Upper lobe of left lung (tissue), 6 donors: ENCODE data around the gene EEF1E1. TPM values are rescaled to one million over a fixed set of nuclear protein-coding genes. Genes with fewer than 3 reads are reported as not detected.
A peak's percentile ranks its signal among the peaks of the same experiment; 100 is the strongest.

ENCODE experiments used
- ATAC-seq, 2 donors: fragments of 200-7000 bp; cut with Tn5 transposase; one replicate each; pipeline ENCODE4 v1.9.1; 2022; ENCODE audit warnings: mild to moderate bottlenecking in 2 of 2, moderate library complexity in 2 of 2; ENCODE audit not compliant: low FRiP score in 2 of 2
- DNase-seq, 2 donors: peaks; one replicate each; pipeline ENCODE4 v3.0.0-alpha.2; 2019 to 2020
- H3K27ac ChIP-seq, 4 donors: fragments of 200-600 bp; sonication (generic); one replicate each; pipeline ENCODE4 v1.5.1; 2016 to 2019
- H3K27me3 ChIP-seq, 4 donors: fragments of 200-600 bp; sonication (generic); one replicate each; pipeline ENCODE4 v1.5.1; 2017 to 2019
- H3K36me3 ChIP-seq, 4 donors: fragments of 200-600 bp; sonication (generic); one replicate each; pipeline ENCODE4 v1.5.1; 2016 to 2019
- H3K4me1 ChIP-seq, 4 donors: fragments of 200-600 bp; sonication (generic); one replicate each; pipeline ENCODE4 v1.5.1; 2018 to 2019
- H3K4me3 ChIP-seq, 4 donors: fragments of 200-600 bp; sonication (generic); one replicate each; pipeline ENCODE4 v1.5.1; 2017 to 2019; ENCODE audit warnings: mild to moderate bottlenecking in 2 of 4, moderate library complexity in 1 of 4
- H3K9me3 ChIP-seq, 4 donors: fragments of 200-600 bp; sonication (generic); one replicate each; pipeline ENCODE4 v1.5.1; 2018 to 2019
- EP300 ChIP-seq, 4 donors: sonication (generic); formaldehyde crosslinking; IDR thresholded peaks; one replicate each; pipeline ENCODE4 v1.5.1; 2017; ENCODE audit warnings: antibody characterized with exemption in 4 of 4, control low read depth in 2 of 4
- POLR2A ChIP-seq, 4 donors: fragments of 450-650 bp; IDR thresholded peaks; one replicate each; pipeline ENCODE4 v1.5.1; 2016 to 2017; ENCODE audit warnings: antibody characterized with exemption in 4 of 4, mild to moderate bottlenecking in 2 of 4
- POLR2AphosphoS5 ChIP-seq, 2 donors: sonication (generic); formaldehyde crosslinking; IDR thresholded peaks; one replicate each; pipeline ENCODE4 v1.5.1; 2017; ENCODE audit warnings: antibody characterized with exemption in 2 of 2
- WGBS, 2 donors: methylation state at CpG; one replicate each; pipeline ENCODE4 v1.1.5; 2017 to 2018; 5-methylcytosine and 5-hydroxymethylcytosine counted together
- total RNA-seq, 6 donors: library from RNA; depleted of rRNA in 4 of 6; stranded (reverse); fragments of >200 nt in 4 of 6; gene quantifications; one replicate each; pipeline versions ENCODE4 v1.1.0 to v1.2.1, GENCODE V29; 2016 to 2021
- TF ChIP-seq, protein P1 (sequence below), 6 experiments: fragments of 450-650 bp in 4 of 6; fragments of 200-600 bp in 2 of 6; sonication (generic) in 2 of 6; IDR thresholded peaks; one replicate each; pipeline ENCODE4 v1.5.1; 2016 to 2019; ENCODE audit warnings: antibody characterized with exemption in 6 of 6
- donor health status: DM: no; HTN: no; CAD: no; lungs with moderate emphysema.
- donor health status: DM: no; HTN: yes; CAD: no; lungs with severe emphysema.

Gene EEF1E1
- total RNA-seq, 6 donors from 2014 or later, result 7.7 to 59.9 (median 15.3) TPM

DNA sequence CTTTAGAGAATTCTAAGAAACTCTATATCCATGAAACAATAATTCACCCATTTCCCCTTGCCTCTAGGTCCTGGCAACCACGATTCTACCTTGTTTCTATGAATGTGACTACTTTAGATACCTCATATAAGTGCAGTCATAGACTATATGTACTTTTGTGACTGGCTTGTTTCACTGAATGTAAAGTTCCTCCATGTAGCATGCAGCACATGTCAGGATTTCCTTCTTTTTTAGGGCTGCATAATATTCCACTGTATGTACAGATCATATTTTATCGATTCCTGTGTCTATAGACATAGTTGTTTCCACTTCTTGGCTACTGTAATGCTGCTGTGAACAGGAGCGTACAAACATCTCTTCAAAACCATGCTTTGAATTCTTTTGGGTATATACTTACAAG lies 11.7 kb downstream of the EEF1E1 start:
- Histone ChIP-seq H3K36me3 (peaks cover 0 to 65% (median 30%) of the 10 kb centered on the region in 4 donors), H3K4me1 (no peaks in the 10 kb centered on the region), H3K27ac (no peak overlapping the region), H3K4me3 (no peak overlapping the region), H3K27me3 (no peaks in the 10 kb centered on the region), H3K9me3 (no peaks in the 10 kb centered on the region)
- TF ChIP-seq, protein P1, sequence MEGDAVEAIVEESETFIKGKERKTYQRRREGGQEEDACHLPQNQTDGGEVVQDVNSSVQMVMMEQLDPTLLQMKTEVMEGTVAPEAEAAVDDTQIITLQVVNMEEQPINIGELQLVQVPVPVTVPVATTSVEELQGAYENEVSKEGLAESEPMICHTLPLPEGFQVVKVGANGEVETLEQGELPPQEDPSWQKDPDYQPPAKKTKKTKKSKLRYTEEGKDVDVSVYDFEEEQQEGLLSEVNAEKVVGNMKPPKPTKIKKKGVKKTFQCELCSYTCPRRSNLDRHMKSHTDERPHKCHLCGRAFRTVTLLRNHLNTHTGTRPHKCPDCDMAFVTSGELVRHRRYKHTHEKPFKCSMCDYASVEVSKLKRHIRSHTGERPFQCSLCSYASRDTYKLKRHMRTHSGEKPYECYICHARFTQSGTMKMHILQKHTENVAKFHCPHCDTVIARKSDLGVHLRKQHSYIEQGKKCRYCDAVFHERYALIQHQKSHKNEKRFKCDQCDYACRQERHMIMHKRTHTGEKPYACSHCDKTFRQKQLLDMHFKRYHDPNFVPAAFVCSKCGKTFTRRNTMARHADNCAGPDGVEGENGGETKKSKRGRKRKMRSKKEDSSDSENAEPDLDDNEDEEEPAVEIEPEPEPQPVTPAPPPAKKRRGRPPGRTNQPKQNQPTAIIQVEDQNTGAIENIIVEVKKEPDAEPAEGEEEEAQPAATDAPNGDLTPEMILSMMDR (IDR thresholded peaks at IDR 0.05), result no peak
- TF ChIP-seq POLR2AphosphoS5 (IDR thresholded peaks at IDR 0.05) (no peak), POLR2A (IDR thresholded peaks at IDR 0.05) (no peak)
- ATAC-seq (no peak), DNase-seq (no peak)
- 95 to 98% methylated on average over 3 of the region's 3 CpGs for WGBS, 2 donors

DNA sequence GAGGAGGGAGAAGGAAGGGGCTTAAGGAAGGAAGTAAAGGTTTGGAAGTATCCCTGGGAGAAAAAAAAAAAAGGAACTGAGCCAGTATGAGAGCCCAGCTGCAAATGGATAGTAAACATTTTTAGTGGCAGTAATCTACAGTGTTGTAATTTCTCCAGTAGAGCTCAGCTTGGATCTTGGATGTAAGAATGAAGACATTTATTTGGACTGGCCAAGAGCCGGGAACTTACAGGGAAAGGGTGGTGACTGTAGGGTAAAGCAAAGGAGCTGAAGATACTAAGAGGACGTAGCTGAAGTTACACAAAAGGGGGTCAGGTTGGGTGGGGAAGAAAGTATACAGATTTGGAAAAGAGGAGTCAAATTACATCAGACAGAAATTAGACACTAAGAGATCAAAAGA lies 13.5 kb downstream of the EEF1E1 start:
- no peak for ATAC-seq
- Histone ChIP-seq H3K9me3 (no peaks in the 10 kb centered on the region), H3K36me3 (peaks cover 0 to 49% (median 18%) of the 10 kb centered on the region in 4 donors), H3K4me1 (peaks cover 1 to 13% (median 7%) of the 10 kb centered on the region in 4 donors), H3K4me3 (no peak overlapping the region), H3K27me3 (no peaks in the 10 kb centered on the region), H3K27ac (no peak overlapping the region)
- no peak for DNase-seq
- no peak for TF ChIP-seq EP300 (IDR thresholded peaks at IDR 0.05)
- TF ChIP-seq, protein P1 (IDR thresholded peaks at IDR 0.05), result no peak
- no peak for TF ChIP-seq POLR2A (IDR thresholded peaks at IDR 0.05)
- TF ChIP-seq POLR2AphosphoS5 (IDR thresholded peaks at IDR 0.05), result no peak
- 97 to 98% methylated on average over 2 of the region's 2 CpGs for WGBS, 2 donors

DNA sequence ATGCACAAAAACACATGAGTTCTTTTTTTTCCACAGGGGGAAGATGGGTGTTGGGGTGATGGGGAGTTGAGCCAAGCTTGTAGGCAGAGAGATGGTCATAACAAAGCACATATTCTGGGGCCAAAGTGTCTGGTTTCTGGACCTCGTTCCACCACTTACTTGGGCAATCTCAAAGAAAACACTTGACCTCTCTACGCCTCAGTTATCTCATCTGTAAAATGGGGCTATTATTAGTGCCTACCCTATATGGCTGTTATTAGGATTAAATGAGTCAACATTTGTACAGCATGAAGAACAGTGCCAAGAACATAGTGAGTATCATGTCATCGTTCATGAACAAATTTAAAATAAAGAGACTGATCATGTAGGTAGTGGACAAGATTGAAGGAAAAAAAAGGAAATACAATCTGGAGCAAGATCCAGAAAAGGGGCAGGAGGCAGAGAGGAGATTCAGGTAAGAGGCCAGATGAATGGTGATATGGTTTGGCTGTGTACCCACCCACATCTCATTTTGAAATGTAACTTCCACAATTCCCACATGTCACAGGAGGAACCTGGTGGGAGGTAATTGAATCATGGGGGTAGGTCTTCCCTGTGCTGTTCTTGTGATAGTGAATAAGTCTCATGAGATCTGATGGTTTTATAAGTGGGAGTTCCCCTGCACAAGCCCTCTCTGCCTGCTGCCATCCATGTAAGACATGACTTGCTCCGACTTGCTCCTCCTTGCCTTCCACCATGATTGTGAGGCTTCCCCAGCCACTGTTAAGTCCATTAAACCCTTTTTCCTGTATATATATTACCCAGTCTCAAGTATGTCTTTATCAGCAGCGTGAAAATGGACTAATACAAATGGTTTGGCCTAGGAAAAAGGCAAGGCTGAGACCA lies 14.2 kb downstream of the EEF1E1 start:
- WGBS, 2 donors, result 82 to 95% methylated on average over 5 of the region's 5 CpGs
- Histone ChIP-seq H3K27ac (no peak overlapping the region), H3K9me3 (no peaks in the 10 kb centered on the region), H3K4me3 (no peak overlapping the region), H3K36me3 (peaks cover 0 to 46% (median 17%) of the 10 kb centered on the region in 4 donors), H3K27me3 (no peaks in the 10 kb centered on the region), H3K4me1 (peaks cover 9 to 21% (median 11%) of the 10 kb centered on the region in 4 donors)
- no peak for ATAC-seq
- TF ChIP-seq POLR2A (IDR thresholded peaks at IDR 0.05), result no peak
- TF ChIP-seq EP300 (IDR thresholded peaks at IDR 0.05), result no peak
- no peak for TF ChIP-seq POLR2AphosphoS5 (IDR thresholded peaks at IDR 0.05)
- TF ChIP-seq, protein P1 (IDR thresholded peaks at IDR 0.05), result no peak
- no peak for DNase-seq

DNA sequence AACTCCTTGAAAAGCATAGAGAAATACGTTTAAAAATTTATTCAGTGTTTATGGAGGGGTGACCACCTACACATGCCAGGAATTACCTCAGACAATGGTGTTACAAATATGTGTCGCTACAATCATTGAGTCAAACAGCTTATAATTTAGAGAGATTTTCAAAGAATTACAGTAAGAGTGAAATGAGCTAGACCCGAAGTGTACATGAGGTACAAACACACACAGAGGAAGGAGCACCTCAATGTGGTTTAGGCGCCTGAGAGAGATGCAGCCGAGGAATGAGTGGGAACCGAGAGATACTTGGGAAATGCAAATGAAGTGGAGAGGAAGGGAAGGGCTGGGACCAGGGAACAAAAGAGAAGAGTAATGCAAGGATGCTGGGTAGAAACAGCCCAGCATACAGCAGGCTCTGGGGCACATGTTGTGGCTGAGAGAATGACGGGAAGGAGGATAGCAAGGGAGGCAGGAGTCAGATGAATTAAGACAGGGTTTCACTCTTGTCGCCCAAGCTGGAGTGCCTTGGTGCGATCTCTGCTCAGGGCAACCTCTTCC lies 15.5 kb downstream of the EEF1E1 start:
- Histone ChIP-seq H3K9me3 (no peaks in the 10 kb centered on the region), H3K4me1 (peaks cover 13 to 30% (median 17%) of the 10 kb centered on the region in 4 donors), H3K4me3 (no peak overlapping the region), H3K27me3 (no peaks in the 10 kb centered on the region), H3K27ac (no peak overlapping the region), H3K36me3 (peaks cover 0 to 42% (median 17%) of the 10 kb centered on the region in 4 donors)
- DNase-seq (no peak), ATAC-seq (no peak)
- 86 to 88% methylated on average over 9 of the region's 9 CpGs for WGBS, 2 donors
- no peak for TF ChIP-seq EP300 (IDR thresholded peaks at IDR 0.05)

DNA sequence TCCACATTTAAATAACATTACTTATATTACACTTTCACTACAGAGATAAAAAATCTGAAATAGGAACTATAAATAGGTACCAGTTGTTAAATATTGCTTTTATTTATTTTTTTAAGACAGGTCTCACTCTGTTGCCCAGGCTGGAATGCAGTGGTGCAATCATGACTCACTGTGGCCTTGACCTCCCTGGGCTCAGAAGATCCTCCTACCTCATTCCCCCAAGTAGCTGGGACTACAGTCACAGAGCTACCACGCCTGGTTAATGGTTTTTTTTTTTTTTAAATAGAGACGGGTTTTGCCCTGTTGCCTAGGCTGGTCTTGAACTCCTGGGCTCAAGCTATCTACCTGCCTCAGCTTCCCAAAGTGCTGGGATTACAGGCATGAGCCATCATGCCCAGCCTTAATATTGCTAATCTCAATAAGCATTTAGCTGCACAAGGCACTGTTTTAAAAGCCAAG lies 17.3 kb downstream of the EEF1E1 start:
- Histone ChIP-seq H3K4me3 (no peak overlapping the region), H3K27me3 (no peaks in the 10 kb centered on the region), H3K4me1 (peaks cover 13 to 38% (median 23%) of the 10 kb centered on the region in 4 donors), H3K27ac (no peak overlapping the region), H3K36me3 (peaks cover 0 to 37% (median 17%) of the 10 kb centered on the region in 4 donors), H3K9me3 (no peaks in the 10 kb centered on the region)
- peak; percentile 73 to 83 for ATAC-seq
- peak in 1 of 2 donors; percentile 43 for TF ChIP-seq POLR2AphosphoS5 (IDR thresholded peaks at IDR 0.05)
- no peak for TF ChIP-seq EP300 (IDR thresholded peaks at IDR 0.05)
- peak in 1 of 2 donors; percentile 79 for DNase-seq
- WGBS, 2 donors, result 32 to 70% methylated on average over 2 of the region's 2 CpGs
